ENCODE measurements around the gene HTR3D. TPM values are rescaled to one million over a fixed set of nuclear protein-coding genes. Genes with fewer than 3 reads are reported as not detected.

HTR3D gene
- total and polyA plus RNA-seq, 11 donors, result not detected

DNA sequence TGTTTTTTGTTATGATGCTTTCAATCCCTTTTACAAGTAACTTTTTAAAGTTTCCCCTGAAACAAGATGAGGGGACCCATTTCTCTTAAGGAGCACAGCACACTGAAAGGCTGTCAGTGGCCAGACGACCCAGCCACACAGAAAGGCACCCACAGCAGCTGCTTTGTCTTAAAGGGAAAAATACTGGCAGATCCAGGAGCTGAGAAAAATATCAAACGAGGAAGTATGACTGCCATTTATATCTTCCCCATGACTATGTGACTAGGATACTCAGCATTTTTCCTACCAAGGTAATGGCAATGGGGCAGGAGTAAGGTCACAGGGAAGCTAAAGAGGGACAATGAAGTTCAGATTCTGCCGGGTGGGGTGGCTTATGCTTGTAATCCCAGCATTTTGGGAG is 29.8 kb upstream of the HTR3D start:
- H3K4me1 ChIP-seq, result peaks cover 0 to 74% (median 42%) of the 10 kb centered on the region in 12 donors

DNA sequence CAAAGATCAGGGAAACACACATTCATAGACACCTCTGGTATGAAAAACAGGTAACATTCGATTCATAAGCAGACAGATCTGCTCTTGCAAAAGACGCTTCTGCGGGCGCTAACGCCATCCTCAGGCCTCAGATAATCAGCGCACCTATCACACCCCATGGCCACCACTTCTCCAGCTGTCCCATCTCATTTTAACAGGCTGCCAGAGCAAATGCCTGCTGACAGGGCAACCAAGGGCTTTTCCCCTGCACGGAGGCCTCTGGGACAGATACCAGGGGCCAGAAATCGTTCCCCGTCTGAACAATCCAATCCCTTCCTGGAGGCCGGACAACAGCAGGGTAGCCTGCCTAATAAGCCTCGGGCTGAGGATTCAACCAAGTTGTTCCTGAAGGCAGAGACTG is 29.1 kb upstream of the HTR3D start:
- no peak overlapping the region for H3K4me3 ChIP-seq
- ATAC-seq, result peak; percentile 70 to 86 (median 75)
- WGBS, 4 donors, result 54 to 65% (median 59%) methylated on average over 10 to 11 of the region's 11 CpGs
- intact Hi-C loops (cut with DNase I), result no loop called here
- peak in 4 of 5 donors; percentile 50 to 67 (median 65) for DNase-seq
- H3K4me1 ChIP-seq, result peaks cover 0 to 77% (median 42%) of the 10 kb centered on the region in 12 donors
- no peaks in the 10 kb centered on the region for H3K27me3 ChIP-seq
- H3K36me3 ChIP-seq, result peaks cover 0 to 20% (median 8%) of the 10 kb centered on the region in 9 donors
- TF ChIP-seq, protein P1, sequence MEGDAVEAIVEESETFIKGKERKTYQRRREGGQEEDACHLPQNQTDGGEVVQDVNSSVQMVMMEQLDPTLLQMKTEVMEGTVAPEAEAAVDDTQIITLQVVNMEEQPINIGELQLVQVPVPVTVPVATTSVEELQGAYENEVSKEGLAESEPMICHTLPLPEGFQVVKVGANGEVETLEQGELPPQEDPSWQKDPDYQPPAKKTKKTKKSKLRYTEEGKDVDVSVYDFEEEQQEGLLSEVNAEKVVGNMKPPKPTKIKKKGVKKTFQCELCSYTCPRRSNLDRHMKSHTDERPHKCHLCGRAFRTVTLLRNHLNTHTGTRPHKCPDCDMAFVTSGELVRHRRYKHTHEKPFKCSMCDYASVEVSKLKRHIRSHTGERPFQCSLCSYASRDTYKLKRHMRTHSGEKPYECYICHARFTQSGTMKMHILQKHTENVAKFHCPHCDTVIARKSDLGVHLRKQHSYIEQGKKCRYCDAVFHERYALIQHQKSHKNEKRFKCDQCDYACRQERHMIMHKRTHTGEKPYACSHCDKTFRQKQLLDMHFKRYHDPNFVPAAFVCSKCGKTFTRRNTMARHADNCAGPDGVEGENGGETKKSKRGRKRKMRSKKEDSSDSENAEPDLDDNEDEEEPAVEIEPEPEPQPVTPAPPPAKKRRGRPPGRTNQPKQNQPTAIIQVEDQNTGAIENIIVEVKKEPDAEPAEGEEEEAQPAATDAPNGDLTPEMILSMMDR (IDR thresholded peaks at IDR 0.05), result peak in 2 of 12 donors; percentile 8 to 22
- no peak for TF ChIP-seq POLR2A (IDR thresholded peaks at IDR 0.05)
- H3K27ac ChIP-seq, result peak overlapping the region in 10 of 12 donors; percentile 3 to 72 (median 48)
- no peaks in the 10 kb centered on the region for H3K9me3 ChIP-seq

More for the DNA sequence above, 29.8 kb upstream of the HTR3D start:
- Histone ChIP-seq H3K4me3 (no peak overlapping the region), H3K27me3 (no peaks in the 10 kb centered on the region), H3K36me3 (peaks cover 0 to 20% (median 8%) of the 10 kb centered on the region in 9 donors), H3K9me3 (no peaks in the 10 kb centered on the region), H3K27ac (peak overlapping the region in 6 of 12 donors; percentile 27 to 63 (median 50))
- no peak for ATAC-seq
- WGBS, 4 donors, result 56 to 68% (median 62%) methylated on average over 3 of the region's 3 CpGs
- intact Hi-C loops (cut with DNase I), result no loop called here
- TF ChIP-seq, protein P1 (IDR thresholded peaks at IDR 0.05), result no peak
- no peak for TF ChIP-seq POLR2A (IDR thresholded peaks at IDR 0.05)
- no peak for DNase-seq

DNA sequence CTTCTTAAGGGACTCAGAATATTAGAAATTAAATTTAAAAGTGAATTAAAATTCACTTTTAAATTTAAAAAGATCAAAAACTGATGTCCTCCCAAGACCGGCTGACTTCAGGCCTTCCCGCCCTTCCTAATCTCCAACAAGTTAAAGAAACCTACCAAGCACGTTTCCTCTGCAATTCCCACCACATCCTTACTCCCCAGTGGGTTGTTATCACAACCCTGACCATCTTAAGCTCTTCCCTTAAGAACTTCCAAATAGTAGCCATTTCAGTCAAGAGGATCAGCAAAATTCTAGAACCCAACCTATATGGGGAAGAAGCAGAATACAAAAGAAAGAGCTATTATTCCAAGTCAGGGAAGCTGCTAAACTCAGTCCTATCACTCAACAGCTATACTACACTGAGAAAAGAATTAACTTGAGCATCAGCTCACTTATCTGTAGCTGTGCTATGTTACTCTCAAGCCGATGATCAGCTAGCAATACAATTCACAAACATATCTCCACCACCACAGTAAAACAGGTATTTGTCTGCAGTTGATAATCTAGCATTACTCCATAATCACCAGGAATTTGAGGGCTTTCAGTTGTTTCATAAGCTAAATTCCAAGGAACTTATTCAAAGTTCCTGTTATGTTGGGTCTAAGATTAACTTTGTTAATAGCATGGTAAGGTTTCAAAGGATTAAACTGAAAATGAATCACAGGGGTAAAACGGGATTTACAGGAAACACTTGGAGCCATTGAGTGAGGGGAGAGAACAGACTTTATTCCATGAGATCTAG is 28.2 kb upstream of the HTR3D start:
- H3K27me3 ChIP-seq, result no peaks in the 10 kb centered on the region
- no peaks in the 10 kb centered on the region for H3K9me3 ChIP-seq
- H3K4me1 ChIP-seq, result peaks cover 0 to 79% (median 45%) of the 10 kb centered on the region in 12 donors
- 69 to 73% (median 70%) methylated on average over 5 of the region's 5 CpGs for WGBS, 4 donors
- DNase-seq (no peak), ATAC-seq (no peak)
- peaks cover 0 to 22% (median 8%) of the 10 kb centered on the region in 9 donors for H3K36me3 ChIP-seq
- H3K4me3 ChIP-seq, result no peak overlapping the region
- intact Hi-C loops (cut with DNase I), result no loop called here
- TF ChIP-seq POLR2A (IDR thresholded peaks at IDR 0.05), result no peak
- TF ChIP-seq, protein P1 (IDR thresholded peaks at IDR 0.05), result no peak
- peak overlapping the region in 8 of 12 donors; percentile 27 to 87 (median 54) for H3K27ac ChIP-seq

DNA sequence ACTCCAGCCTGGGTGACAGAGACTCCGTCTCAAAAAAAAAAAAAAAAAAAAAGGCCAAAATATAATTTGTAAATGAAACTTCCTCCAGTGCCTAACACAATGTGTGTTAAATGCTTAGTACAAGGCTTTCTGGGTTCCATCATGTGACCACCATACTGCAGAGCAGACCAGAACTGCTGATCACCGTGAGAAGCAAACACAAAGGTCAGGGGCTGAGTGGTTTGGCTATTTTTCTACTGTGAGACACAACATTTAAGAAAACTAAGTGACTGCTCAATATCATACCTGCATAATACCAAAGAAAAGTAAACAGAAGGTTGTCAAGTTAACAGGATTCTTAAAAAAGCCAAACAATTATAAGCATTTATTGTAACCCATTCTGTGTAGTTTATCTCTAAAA is 27.1 kb upstream of the HTR3D start:
- intact Hi-C loops (cut with DNase I), result no loop called here

More for the DNA sequence above, 27.1 kb upstream of the HTR3D start:
- Histone ChIP-seq H3K4me3 (no peak overlapping the region), H3K27ac (peak overlapping the region in 5 of 12 donors; percentile 13 to 87 (median 30)), H3K9me3 (no peaks in the 10 kb centered on the region), H3K27me3 (no peaks in the 10 kb centered on the region), H3K4me1 (peaks cover 0 to 74% (median 46%) of the 10 kb centered on the region in 12 donors), H3K36me3 (peaks cover 0 to 32% (median 16%) of the 10 kb centered on the region in 9 donors)
- TF ChIP-seq, protein P1 (IDR thresholded peaks at IDR 0.05), result no peak
- no peak for TF ChIP-seq POLR2A (IDR thresholded peaks at IDR 0.05)
- peak in 3 of 4 donors; percentile 23 to 44 (median 33) for ATAC-seq
- WGBS, 4 donors, result 53 to 71% (median 56%) methylated on average over 2 of the region's 2 CpGs
- peak in 1 of 5 donors; percentile 23 for DNase-seq

Measured in heart left ventricle (tissue), 16 donors.